H1 (cell line): ENCODE measurements around the gene HOMER2. TPM values are rescaled to one million over a fixed set of nuclear protein-coding genes. Genes with fewer than 3 reads are reported as not detected.

ENCODE experiments used
- CTCF ChIA-PET: fragments of 300-600 bp; sonication (Branson Sonifier 250); formaldehyde crosslinking; loops from one replicate; lab custom pipeline; 2021; ENCODE audit not compliant: partially characterized antibody; lab: Charles Lee
- POLR2A ChIA-PET: fragments of 300-600 bp; sonication (Branson Sonifier 250); formaldehyde crosslinking; loops from one replicate; lab custom pipeline; 2021; ENCODE audit warnings: inconsistent platforms; ENCODE audit not compliant: partially characterized antibody; lab: Charles Lee
- DNase-seq, 2 experiments: peaks; one replicate each; pipeline versions ENCODE4 v3.0.0 to v3.0.0-alpha.2; 2010 to 2022; ENCODE audit warnings: low spot score in 2 of 2, low read depth in 1 of 2, mixed read lengths in 1 of 2
- FAIRE-seq: peaks from 2 replicates; lab custom pipeline; 2011; peaks lifted over from hg19 to GRCh38; lab: Jason Lieb, UNC
- H2AFZ ChIP-seq: 2 replicates; pipeline ENCODE4 v1.8.1; 2012; ENCODE audit warnings: low read length, inconsistent platforms
- H2AK5ac ChIP-seq: 2 replicates; pipeline ENCODE4 v1.6.1; 2013; ENCODE audit warnings: low read depth, low read length
- H2BK120ac ChIP-seq: replicated peaks from 2 replicates; pipeline ENCODE3; 2013; ENCODE audit warnings: low read depth, low read length, inconsistent platforms
- H2BK12ac ChIP-seq: 2 replicates; pipeline ENCODE4 v1.6.1; 2013; ENCODE audit warnings: low read depth, low read length
- H2BK15ac ChIP-seq: 2 replicates; pipeline ENCODE4 v1.6.1; 2013; ENCODE audit warnings: low read length
- H2BK20ac ChIP-seq: 2 replicates; pipeline ENCODE4 v1.6.1; 2013; ENCODE audit warnings: low read length
- H2BK5ac ChIP-seq: 2 replicates; pipeline ENCODE4 v1.6.1; 2013; ENCODE audit warnings: low read depth, low read length
- H3K14ac ChIP-seq: 2 replicates; pipeline ENCODE4 v1.6.1; 2013; ENCODE audit warnings: inconsistent platforms; ENCODE audit not compliant: insufficient read length
- H3K18ac ChIP-seq: 2 replicates; pipeline ENCODE4 v1.6.1; 2013; ENCODE audit warnings: low read length; ENCODE audit errors: extremely low read depth
- H3K23ac ChIP-seq: 2 replicates; pipeline ENCODE4 v1.6.1; 2013; ENCODE audit warnings: inconsistent platforms; ENCODE audit not compliant: insufficient read length
- H3K23me2 ChIP-seq: 2 replicates; pipeline ENCODE4 v1.6.1; 2013; ENCODE audit warnings: low read depth, low read length
- H3K27ac ChIP-seq: 2 replicates; pipeline ENCODE4 v1.6.1; 2011; ENCODE audit warnings: low read depth, low read length, inconsistent platforms
- H3K27me3 ChIP-seq, 4 experiments: replicated peaks in 1 of 4; 1 replicate in 1 of 4; 2 replicates in 3 of 4; pipeline versions ENCODE4 v1.6.1 to v1.8.1; 2011 to 2013; ENCODE audit warnings: low read length in 3 of 4, mild to moderate bottlenecking in 3 of 4, inconsistent platforms in 2 of 4, mixed read lengths in 2 of 4, moderate library complexity in 1 of 4; ENCODE audit not compliant: control insufficient read depth in 3 of 4, insufficient read depth in 3 of 4; ENCODE audit errors: extremely low read depth in 1 of 4
- H3K36me3 ChIP-seq, 4 experiments: 2 replicates each; pipeline versions ENCODE4 v1.6.1 to v1.8.1; 2011 to 2013; ENCODE audit warnings: mild to moderate bottlenecking in 4 of 4, low read length in 3 of 4, moderate library complexity in 2 of 4, control low read depth in 1 of 4, inconsistent platforms in 1 of 4; ENCODE audit not compliant: insufficient read depth in 4 of 4, control insufficient read depth in 2 of 4
- H3K4ac ChIP-seq: replicated peaks from 2 replicates; pipeline ENCODE3; 2013; ENCODE audit warnings: low read length, low read depth, mixed read lengths, inconsistent platforms; ENCODE audit not compliant: insufficient read length
- H3K4me1 ChIP-seq, 4 experiments: replicated peaks in 1 of 4; 1 replicate in 1 of 4; 2 replicates in 3 of 4; pipeline versions ENCODE4 v1.6.1 to v1.8.1; 2011 to 2013; ENCODE audit warnings: low read length in 3 of 4, inconsistent platforms in 2 of 4, mixed read lengths in 1 of 4; ENCODE audit not compliant: insufficient read depth in 4 of 4, control insufficient read depth in 3 of 4
- H3K4me2 ChIP-seq, 2 experiments: 2 replicates each; pipeline versions ENCODE4 v1.6.1 to v1.8.1; 2011 to 2013; ENCODE audit warnings: low read depth in 2 of 2, low read length in 2 of 2, control low read depth in 1 of 2, inconsistent platforms in 1 of 2, mild to moderate bottlenecking in 1 of 2; ENCODE audit not compliant: insufficient read depth in 1 of 2
- H3K4me3 ChIP-seq, 4 experiments: fragments of 200-600, 300-600 bp in 1 of 4; sonication (generic), shearing (Covaris generic), sonication (Bioruptor Twin) in 1 of 4; 2 replicates each; pipeline versions ENCODE4 v1.5.1 to v1.8.1; 2011 to 2016; ENCODE audit warnings: low read length in 4 of 4, low read depth in 3 of 4, control low read depth in 2 of 4, inconsistent platforms in 2 of 4, mild to moderate bottlenecking in 2 of 4, mixed read lengths in 1 of 4, moderate library complexity in 1 of 4; ENCODE audit not compliant: insufficient read depth in 2 of 4; ENCODE audit errors: extremely low read depth in 1 of 4
- H3K56ac ChIP-seq: replicated peaks from 2 replicates; pipeline ENCODE3; 2013; ENCODE audit warnings: low read depth, mild to moderate bottlenecking, mixed read lengths, low read length, inconsistent platforms; ENCODE audit not compliant: insufficient read length
- H3K79me1 ChIP-seq: 2 replicates; pipeline ENCODE4 v1.6.1; 2013; ENCODE audit warnings: low read depth, low read length, control low read depth
- H3K79me2 ChIP-seq, 2 experiments: 2 replicates each; pipeline versions ENCODE4 v1.6.1 to v1.8.1; 2012 to 2013; ENCODE audit warnings: low read length in 2 of 2, mild to moderate bottlenecking in 2 of 2, inconsistent platforms in 1 of 2; ENCODE audit not compliant: insufficient read depth in 2 of 2, control insufficient read depth in 1 of 2
- H3K9ac ChIP-seq, 4 experiments: replicated peaks in 1 of 4; 1 replicate in 1 of 4; 2 replicates in 3 of 4; pipeline versions ENCODE4 v1.6.1 to v1.8.1; 2011 to 2013; ENCODE audit warnings: low read depth in 3 of 4, low read length in 3 of 4, control low read depth in 2 of 4, mild to moderate bottlenecking in 2 of 4, moderate library complexity in 2 of 4, inconsistent platforms in 1 of 4; ENCODE audit errors: extremely low read depth in 1 of 4
- H3K9me3 ChIP-seq, 2 experiments: 2 replicates each; pipeline versions ENCODE4 v1.6.1 to v1.8.1; 2012 to 2013; ENCODE audit warnings: mild to moderate bottlenecking in 2 of 2, moderate library complexity in 2 of 2, control low read depth in 1 of 2, inconsistent platforms in 1 of 2, low read depth in 1 of 2, low read length in 1 of 2, mixed read lengths in 1 of 2; ENCODE audit not compliant: insufficient read depth in 2 of 2
- H4K20me1 ChIP-seq, 2 experiments: replicated peaks in 1 of 2; 2 replicates each; pipeline versions ENCODE3 to v1.8.1; 2011 to 2013; ENCODE audit warnings: inconsistent platforms in 2 of 2, low read length in 2 of 2, mild to moderate bottlenecking in 1 of 2; ENCODE audit not compliant: insufficient read depth in 2 of 2, control insufficient read depth in 1 of 2
- H4K5ac ChIP-seq: 2 replicates; pipeline ENCODE4 v1.6.1; 2013; ENCODE audit warnings: low read length, low read depth, mixed read lengths, inconsistent platforms; ENCODE audit not compliant: insufficient read length
- H4K8ac ChIP-seq: 2 replicates; pipeline ENCODE4 v1.8.0; 2013; ENCODE audit warnings: mild to moderate bottlenecking, moderate library complexity, low read length, inconsistent platforms; ENCODE audit not compliant: insufficient read depth; ENCODE audit errors: extremely low read depth
- H4K91ac ChIP-seq: replicated peaks from 2 replicates; pipeline ENCODE3; 2013; ENCODE audit warnings: low read length, mixed read lengths, inconsistent platforms; ENCODE audit not compliant: insufficient read length
- WGBS, 2 experiments: shearing (Covaris generic) in 1 of 2; methylation state at CpG; one replicate each; pipeline versions ENCODE4 v1.1.6 to v1.1.7; 2013 to 2015; ENCODE audit warnings: low lambda C conversion rate in 2 of 2, mixed read lengths in 2 of 2, inconsistent platforms in 1 of 2, low coverage in 1 of 2, missing lambda C conversion rate in 1 of 2; ENCODE audit not compliant: insufficient replicate concordance in 2 of 2, insufficient coverage in 1 of 2, insufficient read length in 1 of 2; ENCODE audit errors: extremely low coverage in 1 of 2, missing lambda C conversion rate in 1 of 2; 5-methylcytosine and 5-hydroxymethylcytosine counted together
- polyA plus RNA-seq, 7 experiments: library from polyadenylated mRNA; depleted of rRNA in 3 of 7; stranded (reverse) in 5 of 7; unstranded in 2 of 7; fragments of >200 nt in 5 of 7; fragments of 200-250 nt in 2 of 7; gene quantifications; 1 replicate in 5 of 7; 2 replicates in 1 of 7; 4 replicates in 1 of 7; pipeline versions ENCODE4 v1.2.1 to v1.2.3, GENCODE V29; 2011 to 2013; ENCODE audit warnings: missing spikeins in 2 of 7, mixed read lengths in 2 of 7
- total RNA-seq: library from RNA; stranded (reverse); fragmentation: NEBNext Ultra II Directional; extraction: Animal tissue kit (Norgen Biotek cat#: 25700); gene quantifications from 2 replicates; pipeline ENCODE4 v1.2.1, GENCODE V29; 2021

Gene HOMER2
- total and polyA plus RNA-seq, 2 of the 8 experiments (the other 6 are each of a cell fraction or from before 2014, with no cell fraction given) = 12.5 to 27.6 TPM

GRCh38 chr15:82832601-82833361, 119.7 kb downstream of the HOMER2 start:
- Histone ChIP-seq H3K4me3 (no peak overlapping the region), H2BK12ac (no peak overlapping the region), H4K5ac (no peak overlapping the region), H4K91ac (no peak overlapping the region), H3K18ac (no peak overlapping the region), H3K27ac (no peak overlapping the region; the same call in 1 of the 2 replicates), H4K8ac (no peak overlapping the region), H3K4me1 (no peaks in the 10 kb centered on the region), H3K4me2 (no peak overlapping the region), H3K9ac (no peak overlapping the region), H3K56ac (no peak overlapping the region), H2AK5ac (no peak overlapping the region), H3K27me3 (no peaks in the 10 kb centered on the region), H3K36me3 (peaks cover 0 to 22% (median 9%) of the 10 kb centered on the region in 4 experiments; a peak in 5 of 8 replicates), H3K23ac (no peak overlapping the region), H2BK15ac (no peak overlapping the region), H4K20me1 (no peaks in the 10 kb centered on the region), H2AFZ (no peak overlapping the region), H2BK20ac (no peak overlapping the region), H3K79me2 (no peaks in the 10 kb centered on the region), H3K23me2 (no peaks in the 10 kb centered on the region), H3K9me3 (no peaks in the 10 kb centered on the region), H3K4ac (no peak overlapping the region), H3K79me1 (no peaks in the 10 kb centered on the region), H2BK120ac (no peak overlapping the region), H3K14ac (no peak overlapping the region), H2BK5ac (no peak overlapping the region)
- DNase-seq (no peak), FAIRE-seq (no peak)
- ChIA-PET CTCF (interaction anchor here (0.7 to 2.0 kb wide), 6 partner anchors 11 to 193 kb away, joined by 3 to 6 read pairs (median 4); partner anchors contain the start of gene RAMAC), POLR2A (no interaction called here)
- 92% methylated on average over 13 of the region's 13 CpGs; no CpG with 5 or more reads in 1 of the 2 experiments for WGBS, 2 experiments
